ENCODE data around the gene TMTC4. TPM values are rescaled to one million over a fixed set of nuclear protein-coding genes. Genes with fewer than 3 reads are reported as not detected.

The TMTC4 gene
- total RNA-seq, 1 experiment from 2014 or later = 14.6 TPM

GRCh38 chr13:100584896-100585295 is 89.7 kb downstream of the TMTC4 start:
- no peak for ATAC-seq
- Histone ChIP-seq H3K4me1 (ENCODE audit: control insufficient read depth, insufficient read depth, low read length) (no peaks in the 10 kb centered on the region), H3K9me3 (ENCODE audit: control insufficient read depth, insufficient read depth, low read depth, low read length) (no peaks in the 10 kb centered on the region), H3K4me3 (ENCODE audit: low read depth in 2 of 2, low read length in 2 of 2) (no peak overlapping the region), H3K27me3 (ENCODE audit: control insufficient read depth, insufficient read depth, low read length) (no peaks in the 10 kb centered on the region), H3K36me3 (ENCODE audit: control insufficient read depth, insufficient read depth, low read length) (no peaks in the 10 kb centered on the region), H3K27ac (ENCODE audit: low read length) (no peak overlapping the region)
- ChIA-PET POLR2A (no interaction called here), CTCF (no interaction called here)
- TF ChIP-seq, protein P1, sequence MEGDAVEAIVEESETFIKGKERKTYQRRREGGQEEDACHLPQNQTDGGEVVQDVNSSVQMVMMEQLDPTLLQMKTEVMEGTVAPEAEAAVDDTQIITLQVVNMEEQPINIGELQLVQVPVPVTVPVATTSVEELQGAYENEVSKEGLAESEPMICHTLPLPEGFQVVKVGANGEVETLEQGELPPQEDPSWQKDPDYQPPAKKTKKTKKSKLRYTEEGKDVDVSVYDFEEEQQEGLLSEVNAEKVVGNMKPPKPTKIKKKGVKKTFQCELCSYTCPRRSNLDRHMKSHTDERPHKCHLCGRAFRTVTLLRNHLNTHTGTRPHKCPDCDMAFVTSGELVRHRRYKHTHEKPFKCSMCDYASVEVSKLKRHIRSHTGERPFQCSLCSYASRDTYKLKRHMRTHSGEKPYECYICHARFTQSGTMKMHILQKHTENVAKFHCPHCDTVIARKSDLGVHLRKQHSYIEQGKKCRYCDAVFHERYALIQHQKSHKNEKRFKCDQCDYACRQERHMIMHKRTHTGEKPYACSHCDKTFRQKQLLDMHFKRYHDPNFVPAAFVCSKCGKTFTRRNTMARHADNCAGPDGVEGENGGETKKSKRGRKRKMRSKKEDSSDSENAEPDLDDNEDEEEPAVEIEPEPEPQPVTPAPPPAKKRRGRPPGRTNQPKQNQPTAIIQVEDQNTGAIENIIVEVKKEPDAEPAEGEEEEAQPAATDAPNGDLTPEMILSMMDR (IDR thresholded peaks at IDR 0.05) = no peak
- TF ChIP-seq POLR2AphosphoS5 (IDR thresholded peaks at IDR 0.05; ENCODE audit: low read depth, low read length) (no peak), SIN3A (IDR thresholded peaks at IDR 0.05; ENCODE audit: borderline replicate concordance, insufficient read depth, low read depth, low read length) (no peak), TCF7L2 (IDR thresholded peaks at IDR 0.05; ENCODE audit: low read depth, low read length) (no peak)
- TF ChIP-seq, protein P2, sequence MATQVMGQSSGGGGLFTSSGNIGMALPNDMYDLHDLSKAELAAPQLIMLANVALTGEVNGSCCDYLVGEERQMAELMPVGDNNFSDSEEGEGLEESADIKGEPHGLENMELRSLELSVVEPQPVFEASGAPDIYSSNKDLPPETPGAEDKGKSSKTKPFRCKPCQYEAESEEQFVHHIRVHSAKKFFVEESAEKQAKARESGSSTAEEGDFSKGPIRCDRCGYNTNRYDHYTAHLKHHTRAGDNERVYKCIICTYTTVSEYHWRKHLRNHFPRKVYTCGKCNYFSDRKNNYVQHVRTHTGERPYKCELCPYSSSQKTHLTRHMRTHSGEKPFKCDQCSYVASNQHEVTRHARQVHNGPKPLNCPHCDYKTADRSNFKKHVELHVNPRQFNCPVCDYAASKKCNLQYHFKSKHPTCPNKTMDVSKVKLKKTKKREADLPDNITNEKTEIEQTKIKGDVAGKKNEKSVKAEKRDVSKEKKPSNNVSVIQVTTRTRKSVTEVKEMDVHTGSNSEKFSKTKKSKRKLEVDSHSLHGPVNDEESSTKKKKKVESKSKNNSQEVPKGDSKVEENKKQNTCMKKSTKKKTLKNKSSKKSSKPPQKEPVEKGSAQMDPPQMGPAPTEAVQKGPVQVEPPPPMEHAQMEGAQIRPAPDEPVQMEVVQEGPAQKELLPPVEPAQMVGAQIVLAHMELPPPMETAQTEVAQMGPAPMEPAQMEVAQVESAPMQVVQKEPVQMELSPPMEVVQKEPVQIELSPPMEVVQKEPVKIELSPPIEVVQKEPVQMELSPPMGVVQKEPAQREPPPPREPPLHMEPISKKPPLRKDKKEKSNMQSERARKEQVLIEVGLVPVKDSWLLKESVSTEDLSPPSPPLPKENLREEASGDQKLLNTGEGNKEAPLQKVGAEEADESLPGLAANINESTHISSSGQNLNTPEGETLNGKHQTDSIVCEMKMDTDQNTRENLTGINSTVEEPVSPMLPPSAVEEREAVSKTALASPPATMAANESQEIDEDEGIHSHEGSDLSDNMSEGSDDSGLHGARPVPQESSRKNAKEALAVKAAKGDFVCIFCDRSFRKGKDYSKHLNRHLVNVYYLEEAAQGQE (IDR thresholded peaks at IDR 0.05; ENCODE audit: insufficient read depth in 1 of 2, low read depth in 2 of 2, low read length in 1 of 2) = no peak
- intact Hi-C loops (cut with micrococcal nuclease; ENCODE audit: unreplicated experiment) = no loop called here
- no TSS peak for BruUV-seq (replicated peaks)
- in situ Hi-C loops (cut with HindIII; ENCODE audit: low pct_unique_long_range_greater_than_20kb, low sequenced_read_pairs) = no loop called here
- DNase-seq (ENCODE audit: low read depth, low spot score) = no peak

DNA sequence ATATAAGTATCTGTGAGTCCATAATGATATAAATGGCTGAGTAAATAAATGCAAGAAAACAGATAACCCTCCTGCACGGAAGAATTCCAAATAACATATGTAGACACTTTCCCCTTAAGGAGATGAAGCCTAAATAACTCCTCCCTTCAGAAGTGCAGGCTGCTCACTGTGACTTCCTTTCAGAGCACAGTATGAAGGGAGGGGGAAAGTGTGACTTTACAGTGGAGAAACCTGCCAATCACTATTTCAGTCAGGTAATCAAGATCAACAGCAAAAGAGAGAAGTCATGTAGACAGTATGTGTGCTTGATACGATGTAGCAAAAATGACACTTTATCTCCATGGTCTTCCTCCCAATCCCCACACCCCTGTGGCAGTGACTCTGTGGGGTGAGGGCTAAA is 93.1 kb downstream of the TMTC4 start:
- Histone ChIP-seq H3K36me3 (ENCODE audit: control insufficient read depth, insufficient read depth, low read length) (no peaks in the 10 kb centered on the region), H3K27ac (ENCODE audit: low read length) (no peak overlapping the region), H3K4me1 (ENCODE audit: control insufficient read depth, insufficient read depth, low read length) (no peaks in the 10 kb centered on the region), H3K9me3 (ENCODE audit: control insufficient read depth, insufficient read depth, low read depth, low read length) (no peaks in the 10 kb centered on the region), H3K4me3 (ENCODE audit: low read depth in 2 of 2, low read length in 2 of 2) (no peak overlapping the region), H3K27me3 (ENCODE audit: control insufficient read depth, insufficient read depth, low read length) (no peaks in the 10 kb centered on the region)
- in situ Hi-C loops (cut with HindIII; ENCODE audit: low pct_unique_long_range_greater_than_20kb, low sequenced_read_pairs) = no loop called here
- POLR2A ChIA-PET = no interaction called here
- CTCF ChIA-PET = no interaction called here
- TF ChIP-seq POLR2AphosphoS5 (IDR thresholded peaks at IDR 0.05; ENCODE audit: low read depth, low read length) = no peak
- TF ChIP-seq, protein P1 (IDR thresholded peaks at IDR 0.05) = no peak
- TF ChIP-seq TCF7L2 (IDR thresholded peaks at IDR 0.05; ENCODE audit: low read depth, low read length) = no peak
- no peak for TF ChIP-seq SIN3A (IDR thresholded peaks at IDR 0.05; ENCODE audit: borderline replicate concordance, insufficient read depth, low read depth, low read length)
- intact Hi-C loops (cut with micrococcal nuclease; ENCODE audit: unreplicated experiment) = no loop called here
- ATAC-seq (no peak), DNase-seq (ENCODE audit: low read depth, low spot score) (no peak)
- BruUV-seq (replicated peaks) = no TSS peak
